ENCODE measurements around the gene ADAMTS9.

The ADAMTS9 gene

GRCh38 chr3:64591615-64592014 lies 96.2 kb downstream of the ADAMTS9 start:
- Histone ChIP-seq H3K27ac (replicated peaks) (no peak overlapping the region), H3K4me3 (replicated peaks; ENCODE audit: insufficient read depth, low read length) (no peak overlapping the region), H3K27me3 (ENCODE audit: insufficient read depth, poor library complexity, severe bottlenecking) (no peaks in the 10 kb centered on the region)
- no peak for DNase-seq (ENCODE audit: low read depth in 1 of 2, low spot score in 1 of 2)
- TF ChIP-seq CTCF (IDR thresholded peaks at IDR 0.05; ENCODE audit: insufficient read depth, low read length) (no peak), POLR2AphosphoS5 (IDR thresholded peaks at IDR 0.05; ENCODE audit: low read depth) (no peak), REST (IDR thresholded peaks at IDR 0.05; ENCODE audit: insufficient replicate concordance, low read depth) (no peak), SPI1 (IDR thresholded peaks at IDR 0.05; ENCODE audit: borderline replicate concordance, low read depth) (no peak), GABPA (IDR thresholded peaks at IDR 0.05; ENCODE audit: low read depth) (no peak)

GRCh38 chr3:64588380-64588779 lies 99.4 kb downstream of the ADAMTS9 start:
- no peak for TF ChIP-seq SPI1 (IDR thresholded peaks at IDR 0.05; ENCODE audit: borderline replicate concordance, low read depth)

GRCh38 chr3:64586952-64587351 lies 100.8 kb downstream of the ADAMTS9 start:
- H3K27me3 ChIP-seq (ENCODE audit: insufficient read depth, poor library complexity, severe bottlenecking), result no peaks in the 10 kb centered on the region
- no peak for DNase-seq (ENCODE audit: low read depth in 1 of 2, low spot score in 1 of 2)
- H3K4me3 ChIP-seq (replicated peaks; ENCODE audit: insufficient read depth, low read length), result no peak overlapping the region
- no peak for TF ChIP-seq GABPA (IDR thresholded peaks at IDR 0.05; ENCODE audit: low read depth)
- no peak for TF ChIP-seq SPI1 (IDR thresholded peaks at IDR 0.05; ENCODE audit: borderline replicate concordance, low read depth)
- TF ChIP-seq POLR2AphosphoS5 (IDR thresholded peaks at IDR 0.05; ENCODE audit: low read depth), result no peak
- no peak for TF ChIP-seq CTCF (IDR thresholded peaks at IDR 0.05; ENCODE audit: insufficient read depth, low read length)
- no peak for TF ChIP-seq REST (IDR thresholded peaks at IDR 0.05; ENCODE audit: insufficient replicate concordance, low read depth)
- no peak overlapping the region for H3K27ac ChIP-seq (replicated peaks)

More at GRCh38 chr3:64588380-64588779, 99.4 kb downstream of the ADAMTS9 start:
- H3K27ac ChIP-seq (replicated peaks), result no peak overlapping the region
- H3K27me3 ChIP-seq (ENCODE audit: insufficient read depth, poor library complexity, severe bottlenecking), result no peaks in the 10 kb centered on the region
- no peak overlapping the region for H3K4me3 ChIP-seq (replicated peaks; ENCODE audit: insufficient read depth, low read length)
- no peak for DNase-seq (ENCODE audit: low read depth in 1 of 2, low spot score in 1 of 2)

GRCh38 chr3:64584179-64584578 lies 103.6 kb downstream of the ADAMTS9 start:
- Histone ChIP-seq H3K27ac (replicated peaks) (no peak overlapping the region), H3K4me3 (replicated peaks; ENCODE audit: insufficient read depth, low read length) (no peak overlapping the region), H3K27me3 (ENCODE audit: insufficient read depth, poor library complexity, severe bottlenecking) (no peaks in the 10 kb centered on the region)
- no peak for DNase-seq (ENCODE audit: low read depth in 1 of 2, low spot score in 1 of 2)
- TF ChIP-seq CTCF (IDR thresholded peaks at IDR 0.05; ENCODE audit: insufficient read depth, low read length), result no peak
- no peak for TF ChIP-seq REST (IDR thresholded peaks at IDR 0.05; ENCODE audit: insufficient replicate concordance, low read depth)
- no peak for TF ChIP-seq GABPA (IDR thresholded peaks at IDR 0.05; ENCODE audit: low read depth)
- no peak for TF ChIP-seq SPI1 (IDR thresholded peaks at IDR 0.05; ENCODE audit: borderline replicate concordance, low read depth)
- no peak for TF ChIP-seq POLR2AphosphoS5 (IDR thresholded peaks at IDR 0.05; ENCODE audit: low read depth)
